HG03442 (cell line): Measurements from ENCODE around the gene MEGF10.

Source experiments
- ATAC-seq: cut with Tn5 transposase; IDR thresholded peaks from one replicate; pipeline ENCODE4 v1.9.1; 2021; ENCODE audit warnings: mild to moderate bottlenecking, moderate library complexity; ENCODE audit not compliant: unreplicated experiment

MEGF10 gene

GRCh38 chr5:127508644-127509373 lies 218.2 kb downstream of the MEGF10 start:
- no peak for ATAC-seq
